WTC11 (cell line): Measurements from ENCODE around the gene ELP5. TPM values are rescaled to one million over a fixed set of nuclear protein-coding genes. Genes with fewer than 3 reads are reported as not detected.
A peak's percentile ranks its signal among the peaks of the same experiment; 100 is the strongest.

Experiments used
- ATAC-seq: fragments of 200-7000 bp; cut with Tn5 transposase; 2 replicates; pipeline ENCODE4 v1.10.0; 2021; ENCODE audit warnings: mild to moderate bottlenecking, moderate library complexity
- CTCF ChIA-PET: fragments of 300-600 bp; sonication (Branson Sonifier 250); formaldehyde crosslinking; loops from one replicate; lab custom pipeline; 2021; ENCODE audit warnings: antibody characterized with exemption; lab: Charles Lee
- POLR2A ChIA-PET: fragments of 350-600 bp; sonication (Branson Sonifier 250); formaldehyde crosslinking; loops from one replicate; lab custom pipeline; 2021; ENCODE audit warnings: antibody characterized with exemption; lab: Charles Lee
- DNase-seq: peaks from one replicate; pipeline ENCODE4 v3.0.0; 2021; ENCODE audit warnings: low spot score
- H3K27ac Mint-ChIP-seq: 2 replicates; pipeline ENCODE4 v1.8.0; 2021; ENCODE audit warnings: mixed read lengths
- H3K27me3 Mint-ChIP-seq: 2 replicates; pipeline ENCODE4 v1.8.0; 2021; ENCODE audit warnings: low read depth, mild to moderate bottlenecking, moderate library complexity, mixed read lengths
- H3K36me3 Mint-ChIP-seq: 2 replicates; pipeline ENCODE4 v1.8.0; 2021; ENCODE audit warnings: mixed read lengths
- H3K4me1 Mint-ChIP-seq: 2 replicates; pipeline ENCODE4 v1.8.0; 2022; ENCODE audit warnings: mixed read lengths
- H3K4me3 Mint-ChIP-seq: 2 replicates; pipeline ENCODE4 v1.8.0; 2021; ENCODE audit warnings: mild to moderate bottlenecking, moderate library complexity, mixed read lengths
- H3K9me3 Mint-ChIP-seq: 2 replicates; pipeline ENCODE4 v1.8.0; 2021; ENCODE audit warnings: mixed read lengths
- AR ChIP-seq: fragments of 250-450 bp; sonication (Bioruptor Pico); IDR thresholded peaks from 2 replicates; pipeline ENCODE4 v1.9.0; 2021; ENCODE audit warnings: mild to moderate bottlenecking
- ATF2 ChIP-seq: sonication (generic); formaldehyde crosslinking; IDR thresholded peaks from 2 replicates; pipeline ENCODE4 v1.8.1; 2022; ENCODE audit warnings: low read depth, missing genetic modification reagents, borderline replicate concordance
- CREM ChIP-seq: sonication (generic); formaldehyde crosslinking; IDR thresholded peaks from 2 replicates; pipeline ENCODE4 v1.8.1; 2022; ENCODE audit warnings: mild to moderate bottlenecking, missing genetic modification reagents, moderate library complexity
- E2F5 ChIP-seq: sonication (generic); formaldehyde crosslinking; IDR thresholded peaks from 2 replicates; pipeline ENCODE4 v1.8.1; 2022; ENCODE audit warnings: mild to moderate bottlenecking, moderate library complexity, missing genetic modification reagents
- FOXK1 ChIP-seq: sonication (generic); formaldehyde crosslinking; IDR thresholded peaks from 2 replicates; pipeline ENCODE4 v1.8.0; 2022; ENCODE audit warnings: mild to moderate bottlenecking, moderate library complexity, missing genetic modification reagents
- FOXP1 ChIP-seq: sonication (generic); formaldehyde crosslinking; IDR thresholded peaks from 2 replicates; pipeline ENCODE4 v1.8.0; 2022; ENCODE audit warnings: missing genetic modification reagents, mild to moderate bottlenecking, moderate library complexity, borderline replicate concordance
- FOXP4 ChIP-seq: sonication (generic); formaldehyde crosslinking; IDR thresholded peaks from 2 replicates; pipeline ENCODE4 v1.8.0; 2022; ENCODE audit warnings: mild to moderate bottlenecking, missing genetic modification reagents
- GRHL2 ChIP-seq: fragments of 250-450 bp; sonication (Bioruptor Pico); IDR thresholded peaks from 2 replicates; pipeline ENCODE4 v1.8.0; 2022; ENCODE audit warnings: mild to moderate bottlenecking, moderate library complexity; ENCODE audit not compliant: insufficient replicate concordance, severe bottlenecking
- PRDM15 ChIP-seq: sonication (generic); formaldehyde crosslinking; IDR thresholded peaks from 2 replicates; pipeline ENCODE4 v1.8.0; 2022; ENCODE audit warnings: missing genetic modification reagents
- TCF7 ChIP-seq: sonication (generic); formaldehyde crosslinking; IDR thresholded peaks from 2 replicates; pipeline ENCODE4 v1.8.0; 2022; ENCODE audit warnings: mild to moderate bottlenecking, low read depth, missing genetic modification reagents, moderate library complexity
- USF1 ChIP-seq: sonication (generic); formaldehyde crosslinking; IDR thresholded peaks from 2 replicates; pipeline ENCODE4 v1.8.0; 2022; ENCODE audit warnings: mild to moderate bottlenecking, missing genetic modification reagents
- ZBTB43 ChIP-seq: sonication (generic); formaldehyde crosslinking; IDR thresholded peaks from 2 replicates; pipeline ENCODE4 v1.8.1; 2023; ENCODE audit warnings: mild to moderate bottlenecking, missing genetic modification reagents
- ZNF263 ChIP-seq: sonication (generic); formaldehyde crosslinking; IDR thresholded peaks from 2 replicates; pipeline ENCODE4 v1.8.1; 2022; ENCODE audit warnings: low read depth, mild to moderate bottlenecking, moderate library complexity, missing genetic modification reagents
- ZNF671 ChIP-seq: fragments of 250-450 bp; sonication (Bioruptor Pico); IDR thresholded peaks from 2 replicates; pipeline ENCODE4 v1.8.0; 2021; ENCODE audit warnings: mild to moderate bottlenecking
- total RNA-seq: library from RNA; stranded (reverse); gene quantifications from 3 replicates; pipeline ENCODE4 v1.2.3, GENCODE V29; 2021

ELP5 gene
- total RNA-seq, 1 experiment from 2014 or later, result 101 TPM

GRCh38 chr17:7281074-7281952 is 29.3 kb downstream of the ELP5 start, which contains the start of gene SLC2A4 (continued):
- TF ChIP-seq PRDM15 (CRISPR knock-in tag) (0 out of 2 replicates have a peak, but pooled peaks have one; percentile 35), TCF7 (no peak), USF1 (CRISPR knock-in tag) (peak; percentile 67; the same call in 1 of the 2 replicates), E2F5 (peak; percentile 82), ATF2 (no peak)
- TF ChIP-seq, all 79 proteins: peak for 10

- Mint-ChIP-seq H3K4me1 (peaks cover 20% of the 10 kb centered on the region), H3K4me3 (peak overlapping the region; percentile 82), H3K27me3 (peaks cover 21% of the 10 kb centered on the region), H3K9me3 (no peaks in the 10 kb centered on the region), H3K27ac (no peak overlapping the region), H3K36me3 (no peaks in the 10 kb centered on the region)
- DNase-seq (peak; percentile 41), ATAC-seq (peak; percentile 1; the same call in 1 of the 2 replicates)
- CTCF ChIA-PET, result interaction anchor here (0.6 to 7.0 kb wide), 21 partner anchors 9 to 307 kb away, joined by 3 to 119 read pairs (median 10); partner anchors contain the start of genes ACAP1, GABARAP, NEURL4 and SOX15
- POLR2A ChIA-PET, result interaction anchor here (0.7 to 1.7 kb wide), 7 partner anchors 12 to 266 kb away, joined by 3 to 8 read pairs (median 4); partner anchors contain the start of gene GABARAP
- TF ChIP-seq CREM (CRISPR knock-in tag) (no peak), FOXP4 (CRISPR knock-in tag) (0 out of 2 replicates have a peak, but pooled peaks have one; percentile 25), FOXP1 (0 out of 2 replicates have a peak, but pooled peaks have one; percentile 21)
Measured at GRCh38 chr17:7281953-7282751, 30.1 kb downstream of the ELP5 start.

- Mint-ChIP-seq H3K9me3 (no peaks in the 10 kb centered on the region), H3K27ac (no peak overlapping the region), H3K27me3 (peaks cover 21% of the 10 kb centered on the region), H3K4me1 (peaks cover 20% of the 10 kb centered on the region), H3K4me3 (peak overlapping the region; percentile 82), H3K36me3 (no peaks in the 10 kb centered on the region)
- ChIA-PET CTCF (interaction anchor here (0.6 to 7.0 kb wide), 8 partner anchors 14 to 237 kb away, joined by 3 to 119 read pairs (median 8); partner anchors contain the start of genes GABARAP and TMEM95), POLR2A (interaction anchor here (1.1 to 1.7 kb wide), 3 partner anchors 11 to 65 kb away, joined by 3 to 4 read pairs (median 3); no protein-coding TSS in a partner anchor)
- TF ChIP-seq ZNF671 (CRISPR knock-in tag) (no peak), GRHL2 (no peak), ZNF263 (CRISPR knock-in tag) (no peak), ZBTB43 (CRISPR knock-in tag) (no peak), FOXK1 (CRISPR knock-in tag) (no peak), AR (no peak)
- ATAC-seq, result no peak
- DNase-seq, result no peak
Measured at GRCh38 chr17:7282752-7283321, 30.8 kb downstream of the ELP5 start.
